GM18507 (cell line): ENCODE data around the gene CDC7.
A peak's percentile ranks its signal among the peaks of the same experiment; 100 is the strongest.
"Not testable (repeated sequence)": the region's sequence is repeated elsewhere in the genome, so short reads cannot be mapped to it uniquely, and the experiment has no call there.

Source experiments
- DNase-seq: peaks from one replicate; pipeline ENCODE4 v3.0.0; 2011; ENCODE audit warnings: low read depth; ENCODE audit not compliant: insufficient read length; ENCODE audit errors: extremely low spot score
- FAIRE-seq: peaks from 2 replicates; lab custom pipeline; 2011; peaks lifted over from hg19 to GRCh38; lab: Jason Lieb, UNC

CDC7 gene

GRCh38 chr1:91500756-91501522 lies at the start of gene CDC7:
TSS of gene CDC7 (plus strand) at chr1:91500851. CDS start at chr1:91501717, 866 bp downstream.
- FAIRE-seq (peak; percentile 89), DNase-seq (peak; percentile 86)

GRCh38 chr1:91454136-91454535 lies 46.5 kb upstream of the CDC7 start:
- no peak for DNase-seq
- FAIRE-seq, result no peak

GRCh38 chr1:91455334-91455733 lies 45.3 kb upstream of the CDC7 start:
- FAIRE-seq (no peak), DNase-seq (no peak)

GRCh38 chr1:91455896-91456295 lies 44.8 kb upstream of the CDC7 start:
- FAIRE-seq (no peak), DNase-seq (no peak)

- DNase-seq, FAIRE-seq: not testable (repeated sequence)
Observed at GRCh38 chr1:91465350-91465749, 35.3 kb upstream of the CDC7 start.

- no peak for DNase-seq
- FAIRE-seq, result no peak
Observed at GRCh38 chr1:91476533-91477217, 24.0 kb upstream of the CDC7 start.

- DNase-seq, result no peak
- FAIRE-seq, result no peak
Observed at GRCh38 chr1:91487469-91487868, 13.2 kb upstream of the CDC7 start.

GRCh38 chr1:91490501-91490900 lies 10.2 kb upstream of the CDC7 start:
- FAIRE-seq (no peak), DNase-seq (no peak)

- no peak for DNase-seq
- FAIRE-seq, result no peak
Observed at GRCh38 chr1:91498035-91498434, 2.6 kb upstream of the CDC7 start.

GRCh38 chr1:91498498-91499245 lies 2.0 kb upstream of the CDC7 start:
- FAIRE-seq (no peak), DNase-seq (no peak)

- DNase-seq (no peak), FAIRE-seq (no peak)
Observed at GRCh38 chr1:91499346-91499745, 1.3 kb upstream of the CDC7 start.

- no peak for DNase-seq
- FAIRE-seq, result no peak
Observed at GRCh38 chr1:91499904-91500755, 521 bp upstream of the CDC7 start.

GRCh38 chr1:91501523-91501851 lies 836 bp downstream of the CDC7 start:
- no peak for FAIRE-seq
- no peak for DNase-seq

- DNase-seq (no peak), FAIRE-seq (peak; percentile 47)
Observed at GRCh38 chr1:91501971-91502671, 1.5 kb downstream of the CDC7 start.

GRCh38 chr1:91502672-91503184 lies 2.1 kb downstream of the CDC7 start:
- DNase-seq, result no peak
- FAIRE-seq, result peak; percentile 33

GRCh38 chr1:91503332-91503900 lies 2.8 kb downstream of the CDC7 start:
- FAIRE-seq, result no peak
- DNase-seq, result no peak

- DNase-seq (no peak), FAIRE-seq (no peak)
Observed at GRCh38 chr1:91503975-91504530, 3.4 kb downstream of the CDC7 start.

- FAIRE-seq (no peak), DNase-seq (no peak)
Observed at GRCh38 chr1:91505086-91505485, 4.4 kb downstream of the CDC7 start.
